Measurements from ENCODE around the gene DPYD. TPM values are rescaled to one million over a fixed set of nuclear protein-coding genes. Genes with fewer than 3 reads are reported as not detected.

DPYD gene
- polyA plus RNA-seq, 3 donors from 2014 or later = 23.0 to 35.9 (median 30.8) TPM

DNA sequence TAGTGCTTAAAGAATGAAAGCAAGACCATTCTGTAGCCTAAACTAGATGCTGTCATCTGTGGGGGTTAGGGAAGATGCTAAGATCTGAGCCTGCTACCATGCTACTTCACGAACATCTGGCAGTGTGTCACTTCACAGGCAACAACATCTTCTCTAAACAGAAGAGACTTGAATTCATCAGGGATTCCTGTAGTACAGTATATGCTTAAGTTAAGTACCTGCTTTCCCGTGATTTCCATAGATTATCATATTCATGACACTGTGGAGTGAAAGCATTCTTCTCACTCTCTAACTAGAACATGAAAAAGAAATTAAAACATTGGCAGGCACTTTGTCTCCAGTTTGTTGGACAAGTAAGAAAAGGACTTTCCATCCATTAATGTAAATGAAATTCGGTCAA, 808.4 kb downstream of the DPYD start:
- no peaks in the 10 kb centered on the region for H3K9me3 Mint-ChIP-seq
- H3K27ac Mint-ChIP-seq = no peak overlapping the region
- H3K36me3 Mint-ChIP-seq = peaks cover 8 to 19% (median 11%) of the 10 kb centered on the region in 3 donors
- no peak for DNase-seq
- no peaks in the 10 kb centered on the region for H3K27me3 Mint-ChIP-seq (ENCODE audit: low read depth in 3 of 3)
- H3K4me1 Mint-ChIP-seq = no peaks in the 10 kb centered on the region
- no peak overlapping the region for H3K4me3 Mint-ChIP-seq

DNA sequence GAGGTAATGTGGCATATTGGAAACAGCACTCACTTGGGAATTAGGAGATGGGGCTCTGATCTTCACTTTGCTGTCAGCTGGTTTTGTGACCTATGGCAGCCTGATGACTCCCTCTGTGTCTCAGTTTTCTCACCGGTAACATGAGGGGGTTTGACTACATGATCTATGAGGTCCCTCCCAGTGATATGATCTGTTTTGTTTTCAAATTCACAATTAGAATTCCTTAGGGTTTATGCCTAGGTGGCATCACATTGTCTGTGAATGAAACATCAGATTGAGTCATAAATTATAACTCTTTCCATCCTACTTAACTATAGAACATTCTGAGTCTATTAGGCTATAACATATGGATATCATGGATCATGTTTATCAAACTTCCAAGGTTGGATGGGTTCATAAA, 812.7 kb downstream of the DPYD start:
- no peak overlapping the region for H3K4me3 Mint-ChIP-seq
- no peak overlapping the region for H3K27ac Mint-ChIP-seq
- H3K9me3 Mint-ChIP-seq = peaks cover 0 to 4% (median 0%) of the 10 kb centered on the region in 6 donors
- DNase-seq = no peak
- peaks cover 0 to 5% (median 0%) of the 10 kb centered on the region in 3 donors for H3K27me3 Mint-ChIP-seq (ENCODE audit: low read depth in 3 of 3)
- no peaks in the 10 kb centered on the region for H3K4me1 Mint-ChIP-seq
- H3K36me3 Mint-ChIP-seq = peaks cover 14 to 32% (median 25%) of the 10 kb centered on the region in 3 donors

- Mint-ChIP-seq H3K9me3 (peaks cover 0 to 4% (median 0%) of the 10 kb centered on the region in 6 donors), H3K27ac (no peak overlapping the region), H3K36me3 (peaks cover 6 to 23% (median 20%) of the 10 kb centered on the region in 3 donors), H3K27me3 (ENCODE audit: low read depth in 3 of 3) (peaks cover 0 to 5% (median 0%) of the 10 kb centered on the region in 3 donors), H3K4me3 (no peak overlapping the region), H3K4me1 (no peaks in the 10 kb centered on the region)
- no peak for DNase-seq
These were observed 815.3 kb downstream of the DPYD start for GRCh38 chr1:97105531-97105930.

DNA sequence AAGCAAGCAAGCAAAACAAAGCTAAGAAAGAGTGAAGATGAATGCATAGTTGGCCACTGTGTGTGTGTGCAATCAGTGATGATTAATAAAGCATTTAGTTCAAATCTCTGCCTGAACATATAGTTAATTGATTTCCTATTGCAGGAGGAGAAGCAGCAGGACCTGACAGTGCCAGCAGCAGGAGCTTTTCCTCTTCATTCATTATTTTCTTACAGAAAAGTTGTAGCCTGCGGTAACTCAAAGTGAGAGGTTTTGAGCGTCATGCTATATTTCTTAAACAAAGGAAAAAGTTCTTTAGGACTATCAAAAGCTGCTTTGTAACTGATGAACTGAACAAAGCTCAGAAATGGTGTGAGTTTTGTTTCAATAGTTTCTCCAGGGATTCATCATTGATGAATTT, 819.3 kb downstream of the DPYD start:
- peaks cover 0 to 5% (median 0%) of the 10 kb centered on the region in 3 donors for H3K27me3 Mint-ChIP-seq (ENCODE audit: low read depth in 3 of 3)
- H3K4me3 Mint-ChIP-seq = no peak overlapping the region
- peaks cover 26 to 35% (median 33%) of the 10 kb centered on the region in 3 donors for H3K36me3 Mint-ChIP-seq
- no peak for DNase-seq
- no peaks in the 10 kb centered on the region for H3K4me1 Mint-ChIP-seq
- H3K9me3 Mint-ChIP-seq = peaks cover 0 to 4% (median 0%) of the 10 kb centered on the region in 6 donors
- no peak overlapping the region for H3K27ac Mint-ChIP-seq

DNA sequence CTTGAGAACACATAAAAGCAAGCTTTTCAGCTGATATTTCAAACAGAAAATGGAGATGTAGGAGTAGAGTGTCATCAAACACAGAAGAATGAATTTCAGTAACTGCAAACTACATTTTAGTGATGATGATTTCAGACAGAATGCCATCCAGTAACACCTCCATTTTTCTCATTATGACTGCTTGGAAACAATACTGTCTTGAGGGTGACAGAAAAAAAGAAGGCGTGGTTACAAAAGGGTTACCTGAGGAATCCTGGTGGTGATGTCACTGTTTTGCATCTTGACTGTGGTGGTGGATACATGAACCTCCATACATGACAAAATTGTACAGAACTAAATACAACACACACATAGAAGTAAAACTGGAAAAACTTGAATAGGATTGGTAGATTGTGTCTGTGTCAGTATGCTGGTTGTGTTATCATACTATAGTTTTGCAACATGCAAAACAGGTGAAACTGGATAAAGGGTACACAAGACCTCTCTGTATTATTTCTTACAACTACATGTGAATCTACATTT, 823.4 kb downstream of the DPYD start:
- DNase-seq = no peak
- peaks cover 26 to 32% (median 29%) of the 10 kb centered on the region in 3 donors for H3K36me3 Mint-ChIP-seq

DNA sequence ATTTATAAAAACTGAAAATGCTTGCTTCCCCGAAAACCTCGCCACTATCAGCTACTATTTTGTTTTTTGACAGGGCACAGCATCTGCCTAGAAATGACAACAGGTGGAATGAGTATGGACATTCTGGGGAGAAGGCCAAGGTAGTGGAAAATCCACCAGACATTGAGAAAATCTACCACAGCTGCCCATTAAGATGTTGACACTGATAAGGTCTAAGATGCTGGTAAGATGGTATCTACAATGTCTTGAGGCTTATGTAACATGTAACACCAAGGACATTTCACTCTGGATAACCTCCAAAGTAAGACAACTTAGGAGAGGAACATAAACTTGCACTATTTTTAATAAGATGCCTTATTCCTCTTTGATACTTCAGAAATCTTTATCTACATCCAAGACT, 825.1 kb downstream of the DPYD start:
- Mint-ChIP-seq H3K4me3 (no peak overlapping the region), H3K27ac (no peak overlapping the region), H3K4me1 (no peaks in the 10 kb centered on the region), H3K27me3 (ENCODE audit: low read depth in 3 of 3) (peaks cover 0 to 1% (median 0%) of the 10 kb centered on the region in 3 donors), H3K9me3 (no peaks in the 10 kb centered on the region), H3K36me3 (peaks cover 29 to 39% (median 31%) of the 10 kb centered on the region in 3 donors)
- no peak for DNase-seq

More for the DNA sequence above, 823.4 kb downstream of the DPYD start:
- Mint-ChIP-seq H3K27me3 (ENCODE audit: low read depth in 3 of 3) (no peaks in the 10 kb centered on the region), H3K4me3 (no peak overlapping the region), H3K9me3 (no peaks in the 10 kb centered on the region), H3K27ac (no peak overlapping the region), H3K4me1 (no peaks in the 10 kb centered on the region)

DNA sequence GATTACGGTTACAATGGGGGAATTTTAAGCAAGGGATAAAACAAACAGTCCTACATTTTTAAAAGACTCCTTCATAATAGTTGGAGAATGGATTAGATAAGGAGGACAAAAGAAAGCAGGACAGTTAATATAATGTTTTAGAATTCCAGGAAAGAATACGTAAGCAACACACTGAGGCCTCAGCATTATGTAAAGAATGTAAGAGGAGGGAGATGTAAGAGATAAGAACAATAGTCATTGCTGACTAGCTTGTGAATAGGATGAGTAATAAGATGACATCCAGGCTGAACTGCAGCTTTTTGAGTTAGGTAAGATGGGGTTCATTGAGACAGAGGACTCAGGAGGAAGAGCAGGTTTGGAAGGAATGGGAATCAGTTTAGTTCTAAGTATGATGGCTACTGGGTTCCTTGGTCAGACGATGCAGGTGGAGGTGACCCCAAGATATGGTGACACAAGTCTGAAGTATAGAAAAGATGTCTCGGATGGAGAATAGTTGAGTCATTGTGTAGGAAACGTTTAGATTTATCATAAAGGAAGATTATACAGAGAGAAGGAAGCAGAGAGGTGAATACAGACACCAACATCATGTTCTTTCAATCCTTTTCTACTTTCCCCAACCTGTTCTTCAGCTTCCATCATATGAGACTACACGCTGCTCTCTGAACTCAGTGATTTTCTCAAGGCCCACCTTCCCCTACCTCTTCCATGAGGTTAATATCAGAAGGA, 826.4 kb downstream of the DPYD start:
- Mint-ChIP-seq H3K4me1 (no peaks in the 10 kb centered on the region), H3K27me3 (ENCODE audit: low read depth in 3 of 3) (peaks cover 0 to 1% (median 1%) of the 10 kb centered on the region in 3 donors), H3K36me3 (peaks cover 29 to 42% (median 31%) of the 10 kb centered on the region in 3 donors), H3K4me3 (no peak overlapping the region), H3K9me3 (no peaks in the 10 kb centered on the region), H3K27ac (no peak overlapping the region)
- DNase-seq = no peak

GRCh38 chr1:97093741-97094140, 827.1 kb downstream of the DPYD start:
- H3K4me3 Mint-ChIP-seq = no peak overlapping the region
- H3K27me3 Mint-ChIP-seq (ENCODE audit: low read depth in 3 of 3) = peaks cover 0 to 1% (median 1%) of the 10 kb centered on the region in 3 donors
- peaks cover 29 to 44% (median 29%) of the 10 kb centered on the region in 3 donors for H3K36me3 Mint-ChIP-seq
- no peaks in the 10 kb centered on the region for H3K9me3 Mint-ChIP-seq
- no peak overlapping the region for H3K27ac Mint-ChIP-seq
- no peak for DNase-seq
- no peaks in the 10 kb centered on the region for H3K4me1 Mint-ChIP-seq

- Mint-ChIP-seq H3K27ac (no peak overlapping the region), H3K4me3 (no peak overlapping the region), H3K9me3 (no peaks in the 10 kb centered on the region), H3K4me1 (no peaks in the 10 kb centered on the region), H3K27me3 (ENCODE audit: low read depth in 3 of 3) (peaks cover 0 to 1% (median 1%) of the 10 kb centered on the region in 3 donors), H3K36me3 (peaks cover 25 to 44% (median 31%) of the 10 kb centered on the region in 3 donors)
- no peak for DNase-seq
These were observed 828.0 kb downstream of the DPYD start for GRCh38 chr1:97092824-97093223.

DNA sequence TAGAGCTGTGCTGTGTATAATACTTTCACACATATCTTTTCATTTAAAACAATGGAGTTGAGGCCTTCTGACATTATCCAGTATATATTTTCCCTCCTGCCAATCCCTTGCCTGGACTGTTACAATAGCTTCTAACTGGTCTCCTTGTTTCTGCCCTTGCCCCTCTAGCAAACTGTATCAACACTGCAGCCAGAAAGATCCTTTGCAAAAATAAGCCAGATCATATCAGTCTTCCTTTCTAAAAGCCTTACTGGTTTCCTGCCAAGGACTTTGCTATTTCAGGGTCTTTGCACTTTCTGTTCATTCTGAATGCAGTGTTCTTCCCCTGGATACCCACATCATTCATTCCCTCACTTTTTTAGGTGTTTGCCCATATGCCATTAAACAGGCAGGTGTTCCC, 829.2 kb downstream of the DPYD start:
- Mint-ChIP-seq H3K27me3 (ENCODE audit: low read depth in 3 of 3) (peaks cover 0 to 1% (median 1%) of the 10 kb centered on the region in 3 donors), H3K9me3 (no peaks in the 10 kb centered on the region), H3K27ac (no peak overlapping the region), H3K4me1 (no peaks in the 10 kb centered on the region), H3K36me3 (peaks cover 14 to 39% (median 27%) of the 10 kb centered on the region in 3 donors), H3K4me3 (no peak overlapping the region)
- DNase-seq = no peak

GRCh38 chr1:97091263-97091662, 829.6 kb downstream of the DPYD start:
- Mint-ChIP-seq H3K36me3 (peaks cover 13 to 38% (median 27%) of the 10 kb centered on the region in 3 donors), H3K4me1 (no peaks in the 10 kb centered on the region), H3K27ac (no peak overlapping the region), H3K9me3 (no peaks in the 10 kb centered on the region), H3K27me3 (ENCODE audit: low read depth in 3 of 3) (peaks cover 0 to 1% (median 1%) of the 10 kb centered on the region in 3 donors), H3K4me3 (no peak overlapping the region)
- DNase-seq = no peak

GRCh38 chr1:97090725-97091124, 830.1 kb downstream of the DPYD start:
- Mint-ChIP-seq H3K4me1 (no peaks in the 10 kb centered on the region), H3K36me3 (peaks cover 8 to 33% (median 22%) of the 10 kb centered on the region in 3 donors), H3K4me3 (no peak overlapping the region), H3K27ac (no peak overlapping the region), H3K9me3 (no peaks in the 10 kb centered on the region), H3K27me3 (ENCODE audit: low read depth in 3 of 3) (peaks cover 0 to 1% (median 1%) of the 10 kb centered on the region in 3 donors)
- DNase-seq = no peak

DNA sequence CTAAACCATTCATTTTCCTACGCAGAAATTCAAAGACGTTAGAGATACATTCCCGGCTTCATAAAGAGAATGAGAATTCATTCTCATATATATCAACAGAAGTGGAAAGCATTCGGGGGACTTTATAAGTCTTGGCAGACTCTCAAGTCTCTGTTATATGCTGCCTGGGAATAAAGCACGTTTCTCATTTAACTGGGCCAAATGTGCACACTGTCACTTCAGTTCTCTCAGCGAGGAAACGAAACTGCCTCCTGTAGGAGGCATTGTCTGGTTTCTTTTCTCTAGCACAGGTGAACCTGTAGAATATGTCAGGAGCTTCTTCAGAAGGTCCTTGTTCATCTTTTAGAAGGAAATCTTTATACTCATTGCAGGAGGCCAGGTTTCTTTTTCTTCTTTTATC, 831.7 kb downstream of the DPYD start:
- no peaks in the 10 kb centered on the region for H3K9me3 Mint-ChIP-seq
- no peak for DNase-seq
- H3K27me3 Mint-ChIP-seq (ENCODE audit: low read depth in 3 of 3) = peaks cover 0 to 1% (median 1%) of the 10 kb centered on the region in 3 donors
- no peak overlapping the region for H3K27ac Mint-ChIP-seq
- peaks cover 7 to 31% (median 25%) of the 10 kb centered on the region in 3 donors for H3K36me3 Mint-ChIP-seq
- H3K4me3 Mint-ChIP-seq = no peak overlapping the region
- no peaks in the 10 kb centered on the region for H3K4me1 Mint-ChIP-seq

- no peaks in the 10 kb centered on the region for H3K4me1 Mint-ChIP-seq
- H3K27ac Mint-ChIP-seq = no peak overlapping the region
- H3K27me3 Mint-ChIP-seq (ENCODE audit: low read depth in 3 of 3) = peaks cover 0 to 1% (median 1%) of the 10 kb centered on the region in 3 donors
- no peak overlapping the region for H3K4me3 Mint-ChIP-seq
- peaks cover 7 to 31% (median 26%) of the 10 kb centered on the region in 3 donors for H3K36me3 Mint-ChIP-seq
- DNase-seq = no peak
- no peaks in the 10 kb centered on the region for H3K9me3 Mint-ChIP-seq
These were observed 832.4 kb downstream of the DPYD start for GRCh38 chr1:97088391-97088790.

All from immature natural killer cell (primary cell).